DMS79 treated with DMSO at 0.1 percent for 48 hours (cell line): ENCODE results near the gene CD83.
"Not testable (repeated sequence)": the region's sequence is repeated elsewhere in the genome, so short reads cannot be mapped to it uniquely, and the experiment has no call there.

Source experiments
- DNase-seq: peaks from one replicate; lab custom pipeline; 2025; lab: John Stamatoyannopoulos, UW

CD83 gene

GRCh38 chr6:14149053-14149738 is 31.6 kb downstream of the CD83 start:
- peak; percentile 14 for DNase-seq

- DNase-seq = no peak
Measured at GRCh38 chr6:14149739-14150130, 32.2 kb downstream of the CD83 start.

- DNase-seq = not testable (repeated sequence)
Measured at GRCh38 chr6:14151300-14151699, 33.7 kb downstream of the CD83 start.

GRCh38 chr6:14151773-14152172 is 34.2 kb downstream of the CD83 start:
- no peak for DNase-seq

GRCh38 chr6:14153228-14153627 is 35.7 kb downstream of the CD83 start:
- no peak for DNase-seq

GRCh38 chr6:14159090-14159489 is 41.5 kb downstream of the CD83 start:
- DNase-seq = no peak

GRCh38 chr6:14162826-14163225 is 45.3 kb downstream of the CD83 start:
- no peak for DNase-seq

GRCh38 chr6:14165091-14165490 is 47.5 kb downstream of the CD83 start:
- DNase-seq = no peak

GRCh38 chr6:14166839-14167238 is 49.3 kb downstream of the CD83 start:
- no peak for DNase-seq

GRCh38 chr6:14170128-14170527 is 52.6 kb downstream of the CD83 start:
- DNase-seq = no peak

- DNase-seq = no peak
Measured at GRCh38 chr6:14172562-14172961, 55.0 kb downstream of the CD83 start.

GRCh38 chr6:14174226-14174625 is 56.7 kb downstream of the CD83 start:
- DNase-seq = no peak

GRCh38 chr6:14174996-14175395 is 57.4 kb downstream of the CD83 start:
- DNase-seq = no peak

GRCh38 chr6:14176429-14176828 is 58.9 kb downstream of the CD83 start:
- DNase-seq = no peak

GRCh38 chr6:14177413-14178082 is 60.0 kb downstream of the CD83 start:
- no peak for DNase-seq

GRCh38 chr6:14178083-14178445 is 60.5 kb downstream of the CD83 start:
- DNase-seq = no peak

GRCh38 chr6:14180609-14181008 is 63.0 kb downstream of the CD83 start:
- DNase-seq = no peak

GRCh38 chr6:14182916-14183315 is 65.3 kb downstream of the CD83 start:
- DNase-seq = no peak
